ENCODE data around the gene TTC23.
A peak's percentile ranks its signal among the peaks of the same experiment; 100 is the strongest.

The TTC23 gene

DNA sequence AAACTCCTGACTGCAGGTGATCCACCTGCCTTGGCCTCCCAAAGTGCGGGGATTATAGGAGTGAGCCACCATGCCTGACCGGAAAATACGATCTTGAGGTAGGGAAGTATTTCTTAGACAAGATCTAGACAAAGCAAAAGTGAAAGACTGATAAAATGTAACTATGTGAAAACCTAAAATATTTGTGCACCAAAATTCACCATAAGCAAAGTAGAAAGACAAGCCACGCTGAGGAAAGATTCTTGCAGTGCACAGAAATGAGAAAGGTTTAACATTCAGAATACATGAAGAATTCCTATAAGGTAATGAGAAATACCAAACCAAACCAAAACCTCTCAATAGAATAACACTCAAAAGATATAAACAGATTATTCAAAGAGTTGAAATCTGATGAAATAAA lies 108.8 kb downstream of the TTC23 start:
- H3K36me3 ChIP-seq (replicated peaks; ENCODE audit: insufficient read depth, low read length), result no peaks in the 10 kb centered on the region
- no peaks in the 10 kb centered on the region for H3K9me3 ChIP-seq (replicated peaks; ENCODE audit: insufficient read depth, low read length)
- H4K20me1 ChIP-seq (ENCODE audit: insufficient read depth, low read length), result no peaks in the 10 kb centered on the region
- peaks cover 26% of the 10 kb centered on the region for H3K4me1 ChIP-seq (ENCODE audit: low read length)
- H3K79me2 ChIP-seq (ENCODE audit: low read length), result no peaks in the 10 kb centered on the region
- no peak for TF ChIP-seq EZH2 (optimal IDR thresholded peaks at IDR 0.05; ENCODE audit: low read depth, low read length)
- H3K27me3 ChIP-seq (replicated peaks; ENCODE audit: insufficient read depth, low read length), result no peaks in the 10 kb centered on the region
- no peaks in the 10 kb centered on the region for H3K9me2 ChIP-seq (replicated peaks; ENCODE audit: insufficient read depth, low read length)
- no peak overlapping the region for H3K27ac ChIP-seq (ENCODE audit: low read length)
- no peak overlapping the region for H3K9ac ChIP-seq (ENCODE audit: low read length)
- H3F3A ChIP-seq (ENCODE audit: insufficient read depth, low read length), result 0 out of 2 replicates have a peak, but pooled peaks cover 3% of the 10 kb centered on the region
- no peak overlapping the region for H3K4me3 ChIP-seq (ENCODE audit: low read length)
- no peak for DNase-seq
- no peak overlapping the region for H2AFZ ChIP-seq (ENCODE audit: low read length)
- H3K4me2 ChIP-seq (ENCODE audit: low read depth, low read length), result no peak overlapping the region

DNA sequence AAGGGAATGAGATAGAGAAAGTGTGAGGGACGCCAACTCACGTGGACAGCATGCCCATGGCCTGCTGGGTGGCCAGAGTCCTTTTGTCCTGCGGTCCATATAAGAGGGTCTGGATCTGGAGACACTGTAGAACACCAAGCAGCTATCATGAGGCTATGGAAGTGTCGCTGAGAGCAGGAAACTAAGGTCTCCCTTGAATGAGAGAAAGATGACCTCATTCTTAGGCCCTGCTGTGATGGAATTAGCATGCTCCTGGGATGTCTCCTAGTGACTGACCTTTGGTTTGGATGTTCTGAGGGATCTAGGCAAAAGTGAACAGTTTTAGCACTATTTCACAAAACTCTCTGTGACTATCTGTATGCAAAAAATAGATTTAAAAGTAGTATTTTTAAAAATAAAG lies 110.1 kb downstream of the TTC23 start:
- H3K27ac ChIP-seq (ENCODE audit: low read length), result no peak overlapping the region
- no peak overlapping the region for H3K9ac ChIP-seq (ENCODE audit: low read length)
- H3K9me2 ChIP-seq (replicated peaks; ENCODE audit: insufficient read depth, low read length), result no peaks in the 10 kb centered on the region
- H3K27me3 ChIP-seq (replicated peaks; ENCODE audit: insufficient read depth, low read length), result no peaks in the 10 kb centered on the region
- H3K4me1 ChIP-seq (ENCODE audit: low read length), result peaks cover 34% of the 10 kb centered on the region
- no peaks in the 10 kb centered on the region for H3K36me3 ChIP-seq (replicated peaks; ENCODE audit: insufficient read depth, low read length)
- no peak for DNase-seq
- H4K20me1 ChIP-seq (ENCODE audit: insufficient read depth, low read length), result no peaks in the 10 kb centered on the region
- H2AFZ ChIP-seq (ENCODE audit: low read length), result no peak overlapping the region
- no peak overlapping the region for H3K4me3 ChIP-seq (ENCODE audit: low read length)
- no peaks in the 10 kb centered on the region for H3K79me2 ChIP-seq (ENCODE audit: low read length)
- TF ChIP-seq, protein P1, sequence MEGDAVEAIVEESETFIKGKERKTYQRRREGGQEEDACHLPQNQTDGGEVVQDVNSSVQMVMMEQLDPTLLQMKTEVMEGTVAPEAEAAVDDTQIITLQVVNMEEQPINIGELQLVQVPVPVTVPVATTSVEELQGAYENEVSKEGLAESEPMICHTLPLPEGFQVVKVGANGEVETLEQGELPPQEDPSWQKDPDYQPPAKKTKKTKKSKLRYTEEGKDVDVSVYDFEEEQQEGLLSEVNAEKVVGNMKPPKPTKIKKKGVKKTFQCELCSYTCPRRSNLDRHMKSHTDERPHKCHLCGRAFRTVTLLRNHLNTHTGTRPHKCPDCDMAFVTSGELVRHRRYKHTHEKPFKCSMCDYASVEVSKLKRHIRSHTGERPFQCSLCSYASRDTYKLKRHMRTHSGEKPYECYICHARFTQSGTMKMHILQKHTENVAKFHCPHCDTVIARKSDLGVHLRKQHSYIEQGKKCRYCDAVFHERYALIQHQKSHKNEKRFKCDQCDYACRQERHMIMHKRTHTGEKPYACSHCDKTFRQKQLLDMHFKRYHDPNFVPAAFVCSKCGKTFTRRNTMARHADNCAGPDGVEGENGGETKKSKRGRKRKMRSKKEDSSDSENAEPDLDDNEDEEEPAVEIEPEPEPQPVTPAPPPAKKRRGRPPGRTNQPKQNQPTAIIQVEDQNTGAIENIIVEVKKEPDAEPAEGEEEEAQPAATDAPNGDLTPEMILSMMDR (IDR thresholded peaks at IDR 0.05; ENCODE audit: low read length), result no peak
- TF ChIP-seq EZH2 (optimal IDR thresholded peaks at IDR 0.05; ENCODE audit: low read depth, low read length) (no peak), EZH2phosphoT487 (IDR thresholded peaks at IDR 0.05; ENCODE audit: low read length) (no peak)
- H3K9me3 ChIP-seq (replicated peaks; ENCODE audit: insufficient read depth, low read length), result no peaks in the 10 kb centered on the region
- H3K4me2 ChIP-seq (ENCODE audit: low read depth, low read length), result no peak overlapping the region
- 0 out of 2 replicates have a peak, but pooled peaks cover 3% of the 10 kb centered on the region for H3F3A ChIP-seq (ENCODE audit: insufficient read depth, low read length)

DNA sequence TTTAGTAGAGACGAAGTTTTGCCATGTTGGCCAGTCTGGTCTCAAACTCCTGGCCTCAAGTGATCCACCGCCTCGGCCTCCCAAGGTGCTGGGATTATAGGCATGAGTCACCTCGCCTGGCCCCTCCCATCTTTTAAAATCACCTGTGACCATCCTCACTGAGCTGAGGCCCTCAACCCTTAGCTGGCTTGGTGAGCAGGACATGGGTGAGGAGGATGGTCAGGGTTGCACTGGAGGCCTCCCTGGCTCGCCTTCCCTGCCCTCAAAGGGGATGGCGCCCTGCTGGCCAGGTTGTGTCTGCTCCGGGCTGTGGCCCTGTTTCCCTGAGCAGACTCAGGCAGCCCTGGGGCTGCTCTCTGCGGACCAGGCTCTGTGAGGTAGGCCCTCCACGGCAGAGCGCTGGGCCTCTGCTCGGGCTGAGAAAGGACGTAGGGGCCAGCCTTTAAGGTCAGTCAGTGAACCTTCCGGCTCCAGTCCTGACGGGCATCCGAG lies 110.8 kb downstream of the TTC23 start:
- TF ChIP-seq EZH2 (optimal IDR thresholded peaks at IDR 0.05; ENCODE audit: low read depth, low read length), result no peak
- TF ChIP-seq, protein P1 (IDR thresholded peaks at IDR 0.05; ENCODE audit: low read length), result no peak
- TF ChIP-seq EZH2phosphoT487 (IDR thresholded peaks at IDR 0.05; ENCODE audit: low read length), result no peak
- Histone ChIP-seq H3K9me2 (replicated peaks; ENCODE audit: insufficient read depth, low read length) (no peaks in the 10 kb centered on the region), H3K4me2 (ENCODE audit: low read depth, low read length) (no peak overlapping the region), H3K4me1 (ENCODE audit: low read length) (peaks cover 30% of the 10 kb centered on the region), H3K9ac (ENCODE audit: low read length) (no peak overlapping the region), H3K4me3 (ENCODE audit: low read length) (no peak overlapping the region), H4K20me1 (ENCODE audit: insufficient read depth, low read length) (no peaks in the 10 kb centered on the region), H3K27me3 (replicated peaks; ENCODE audit: insufficient read depth, low read length) (no peaks in the 10 kb centered on the region), H2AFZ (ENCODE audit: low read length) (no peak overlapping the region), H3K27ac (ENCODE audit: low read length) (no peak overlapping the region), H3K9me3 (replicated peaks; ENCODE audit: insufficient read depth, low read length) (no peaks in the 10 kb centered on the region), H3K79me2 (ENCODE audit: low read length) (no peaks in the 10 kb centered on the region), H3F3A (ENCODE audit: insufficient read depth, low read length) (0 out of 2 replicates have a peak, but pooled peaks cover 3% of the 10 kb centered on the region), H3K36me3 (replicated peaks; ENCODE audit: insufficient read depth, low read length) (no peaks in the 10 kb centered on the region)
- no peak for DNase-seq

DNA sequence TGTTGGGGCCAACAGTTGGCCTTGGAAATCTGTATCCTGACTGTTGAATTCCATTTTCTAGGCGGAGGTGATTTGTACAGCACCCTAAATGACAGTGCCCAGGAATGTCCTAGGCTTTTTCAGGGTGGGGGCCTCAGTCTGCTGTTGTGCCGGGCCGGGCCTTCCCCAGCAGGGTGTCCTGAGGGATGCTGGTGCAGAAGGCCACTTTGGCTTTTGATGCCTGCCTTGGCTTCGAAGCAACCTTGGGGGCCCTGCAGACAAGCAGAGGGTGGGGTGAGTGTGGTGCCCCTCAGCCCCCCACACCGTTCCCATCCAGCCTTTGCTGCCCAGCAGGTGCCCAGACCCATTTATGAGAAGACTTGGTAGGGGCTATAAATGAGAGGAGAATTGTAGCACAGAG lies 111.5 kb downstream of the TTC23 start:
- Histone ChIP-seq H3K9me2 (replicated peaks; ENCODE audit: insufficient read depth, low read length) (no peaks in the 10 kb centered on the region), H3K4me2 (ENCODE audit: low read depth, low read length) (no peak overlapping the region), H3K9me3 (replicated peaks; ENCODE audit: insufficient read depth, low read length) (no peaks in the 10 kb centered on the region), H3F3A (ENCODE audit: insufficient read depth, low read length) (0 out of 2 replicates have a peak, but pooled peaks cover 3% of the 10 kb centered on the region), H3K4me1 (ENCODE audit: low read length) (peaks cover 26% of the 10 kb centered on the region), H3K4me3 (ENCODE audit: low read length) (no peak overlapping the region), H4K20me1 (ENCODE audit: insufficient read depth, low read length) (no peaks in the 10 kb centered on the region), H2AFZ (ENCODE audit: low read length) (no peak overlapping the region), H3K79me2 (ENCODE audit: low read length) (no peaks in the 10 kb centered on the region), H3K27me3 (replicated peaks; ENCODE audit: insufficient read depth, low read length) (no peaks in the 10 kb centered on the region), H3K36me3 (replicated peaks; ENCODE audit: insufficient read depth, low read length) (no peaks in the 10 kb centered on the region), H3K9ac (ENCODE audit: low read length) (no peak overlapping the region), H3K27ac (ENCODE audit: low read length) (peak overlapping the region; percentile 39; the same call in 1 of the 2 replicates)
- TF ChIP-seq EZH2 (optimal IDR thresholded peaks at IDR 0.05; ENCODE audit: low read depth, low read length) (no peak), EZH2phosphoT487 (IDR thresholded peaks at IDR 0.05; ENCODE audit: low read length) (no peak)
- TF ChIP-seq, protein P1 (IDR thresholded peaks at IDR 0.05; ENCODE audit: low read length), result no peak
- no peak for DNase-seq

Measured in MM.1S (cell line).